HG03354 (cell line): ENCODE data around the gene TPRN.

Experiments used
- ATAC-seq: cut with Tn5 transposase; IDR thresholded peaks from one replicate; pipeline ENCODE4 v1.9.1; 2021; ENCODE audit warnings: mild to moderate bottlenecking; ENCODE audit not compliant: unreplicated experiment, poor library complexity, severe bottlenecking

Gene TPRN

DNA sequence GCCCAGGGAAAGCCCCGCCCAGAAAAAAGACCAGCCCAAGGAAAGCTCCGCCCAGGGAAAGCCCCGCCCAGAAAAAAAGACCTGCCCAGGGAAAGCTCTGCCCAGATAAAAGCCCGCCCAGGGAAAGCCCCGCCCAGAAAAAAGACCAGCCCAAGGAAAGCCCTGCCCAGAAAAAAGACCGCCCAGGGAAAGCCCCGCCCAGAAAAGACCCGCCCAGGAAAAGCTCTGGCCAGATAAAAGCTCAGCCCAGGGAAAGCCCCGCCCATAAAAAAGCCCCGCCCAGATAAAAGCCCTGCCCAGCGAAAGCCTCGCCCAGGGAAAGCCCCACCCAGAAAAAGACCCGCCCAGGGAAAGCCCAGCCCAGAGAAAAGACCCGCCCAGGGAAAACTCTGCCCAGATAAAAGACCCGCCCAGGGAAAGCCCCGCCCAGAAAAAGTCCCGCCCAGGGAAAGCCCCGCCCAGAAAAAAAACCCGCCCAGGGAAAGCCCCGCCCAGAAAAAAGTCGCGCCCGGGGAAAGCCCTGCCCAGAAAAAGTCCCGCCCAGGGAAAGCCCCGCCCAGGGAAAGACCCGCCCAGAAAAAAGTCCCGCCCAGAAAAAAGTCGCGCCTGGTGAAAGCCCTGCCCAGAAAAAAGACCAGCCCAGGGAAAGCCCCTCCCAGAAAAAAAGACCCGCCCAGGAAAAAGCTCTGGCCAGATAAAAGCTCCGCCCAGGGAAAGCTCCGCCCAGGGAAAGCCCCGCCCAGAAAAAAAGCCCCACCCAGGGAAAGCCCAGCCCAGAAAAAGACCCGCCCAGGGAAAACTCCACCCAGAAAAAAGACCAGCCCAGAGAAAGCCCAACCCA, 49.7 kb downstream of the TPRN start:
- peak; percentile 44 for ATAC-seq

DNA sequence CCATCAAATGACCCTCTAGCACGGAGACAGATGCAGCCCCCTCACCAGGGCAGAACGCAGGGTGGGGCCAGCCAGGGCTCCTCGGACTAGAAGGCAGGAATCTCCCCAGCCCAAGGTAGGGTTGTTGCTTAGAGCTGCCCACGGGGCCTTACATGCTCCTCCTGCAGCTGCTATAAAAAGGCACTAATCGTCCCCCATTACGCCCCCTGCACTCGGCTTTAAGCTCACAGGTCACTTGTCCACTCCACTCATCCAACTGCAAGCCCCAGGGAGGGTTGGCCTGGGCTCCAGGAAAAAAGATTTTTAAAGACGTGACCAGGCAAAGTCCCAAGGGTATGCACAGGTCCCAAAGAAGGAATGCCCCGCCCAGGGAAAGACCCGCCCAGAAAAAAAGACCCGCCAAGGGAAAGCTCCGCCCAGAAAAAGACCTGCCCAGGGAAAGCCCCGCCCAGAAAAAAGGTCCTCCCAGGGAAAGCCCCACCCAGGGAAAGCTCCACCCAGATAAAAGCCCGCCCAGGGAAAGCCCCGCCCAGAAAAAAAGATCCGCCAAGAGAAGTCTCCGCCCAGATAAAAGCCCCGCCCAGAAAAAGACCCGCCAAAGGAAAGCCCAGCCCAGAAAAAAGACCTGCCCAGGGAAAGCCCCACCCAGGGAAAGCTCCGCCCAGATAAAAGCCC, 50.5 kb downstream of the TPRN start:
- ATAC-seq: peak; percentile 22

DNA sequence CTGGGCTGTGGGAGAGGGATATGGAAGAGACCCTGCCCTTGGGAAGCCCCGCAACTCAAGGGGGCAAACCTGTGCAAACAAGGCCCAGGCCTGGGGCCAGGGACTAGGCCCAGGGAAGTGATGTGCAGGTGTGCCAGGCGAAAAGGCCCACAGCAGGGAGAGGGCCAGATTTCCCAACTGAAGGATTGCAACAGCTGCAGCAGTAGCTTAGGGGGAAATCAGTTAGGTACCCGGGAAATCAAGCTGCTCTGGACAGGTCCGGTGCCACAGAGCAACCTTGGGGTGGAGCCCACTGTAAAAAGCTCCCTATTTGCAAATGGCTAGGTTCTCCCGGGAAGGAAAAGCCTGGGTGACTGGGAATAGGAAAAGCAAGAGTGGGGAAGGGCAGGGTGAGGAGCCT, 51.2 kb downstream of the TPRN start:
- no peak for ATAC-seq

DNA sequence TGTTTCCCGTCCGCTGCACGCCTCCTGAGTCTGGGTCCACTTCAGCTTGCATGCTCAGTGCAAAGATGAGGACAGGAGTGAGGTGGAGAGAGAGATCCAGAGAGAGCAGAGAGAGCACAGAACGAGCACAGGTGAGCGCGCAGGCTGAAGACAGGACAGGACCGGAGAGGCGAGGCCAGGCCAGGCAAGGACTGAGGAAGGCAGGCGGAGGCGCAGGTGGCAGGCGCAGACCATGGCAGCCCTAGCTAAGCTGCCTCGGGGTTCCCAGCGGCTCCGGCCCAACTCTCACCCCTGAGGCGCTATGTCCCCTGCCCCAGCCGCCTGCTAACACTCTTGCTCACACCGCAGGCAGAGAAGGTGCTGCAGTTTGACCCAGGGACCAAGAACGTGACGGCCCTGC, 51.9 kb downstream of the TPRN start:
- no peak for ATAC-seq

DNA sequence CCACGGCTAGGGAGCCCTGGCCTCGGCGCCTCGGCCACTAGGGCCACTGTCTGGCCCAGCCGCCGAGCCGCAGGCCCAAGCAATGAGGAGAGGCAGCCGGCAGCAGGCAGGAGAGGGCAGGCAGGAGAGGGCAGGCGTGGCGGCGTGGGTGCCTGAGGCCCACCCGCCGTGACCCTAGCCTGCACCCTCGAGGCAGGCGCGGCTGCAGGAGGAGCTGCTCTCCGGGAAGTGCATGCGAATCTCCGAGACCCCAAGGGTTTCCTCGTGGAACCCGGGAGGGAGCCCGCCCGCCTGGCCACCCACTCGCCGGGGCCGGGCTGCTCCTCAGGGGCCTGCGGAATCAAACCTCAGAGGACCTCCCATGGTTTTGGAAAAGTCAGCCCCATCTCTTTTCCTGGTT, 52.3 kb downstream of the TPRN start:
- no peak for ATAC-seq

DNA sequence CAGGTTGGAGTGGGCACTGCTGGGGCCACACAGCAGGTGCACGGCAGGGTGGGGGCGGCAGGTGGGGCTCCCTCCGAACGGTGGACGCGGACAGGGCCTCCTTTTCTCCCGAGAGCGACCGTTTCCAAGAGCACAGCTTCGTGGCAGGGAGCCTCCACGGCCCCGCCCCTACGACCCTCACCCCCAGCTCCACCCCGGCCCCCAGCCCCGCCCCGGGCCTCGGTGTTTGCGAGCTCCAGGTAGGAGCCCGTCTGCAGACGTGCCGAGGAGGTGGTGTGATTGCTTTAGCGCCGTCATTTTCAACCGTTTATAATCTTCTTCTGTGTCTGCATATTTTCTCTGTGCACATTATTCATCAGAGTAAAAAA, 52.8 kb downstream of the TPRN start:
- no peak for ATAC-seq

DNA sequence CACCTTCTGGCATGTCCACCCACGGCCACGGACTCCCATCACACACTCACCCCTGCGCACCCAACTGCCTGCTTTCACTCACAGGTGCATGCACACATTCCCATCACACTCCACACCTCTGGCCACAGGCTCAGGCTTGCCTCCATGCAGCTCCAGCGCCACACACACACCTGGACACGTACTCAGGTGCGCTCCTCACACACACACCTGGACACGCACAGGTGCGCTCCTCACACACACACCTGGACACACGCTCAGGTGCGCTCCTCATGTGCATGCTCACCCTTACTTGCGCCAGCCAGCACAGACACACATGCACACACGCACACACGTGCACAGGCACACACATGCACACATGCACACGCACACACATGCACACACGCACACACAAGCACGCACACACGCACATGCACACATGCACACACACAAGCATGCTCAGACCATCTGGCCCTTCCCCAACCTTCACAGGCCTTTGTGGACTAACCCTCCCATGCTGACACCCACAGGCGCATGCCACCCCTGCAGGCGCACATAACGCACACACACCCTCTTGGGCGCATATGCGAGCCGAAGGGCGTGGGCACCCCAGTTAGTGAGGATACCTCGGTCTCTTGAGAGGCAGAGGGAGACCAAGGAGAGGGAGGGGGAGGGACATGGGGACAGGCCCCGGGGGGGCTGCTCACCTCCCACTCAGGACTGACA, 53.3 kb downstream of the TPRN start:
- ATAC-seq: no peak

DNA sequence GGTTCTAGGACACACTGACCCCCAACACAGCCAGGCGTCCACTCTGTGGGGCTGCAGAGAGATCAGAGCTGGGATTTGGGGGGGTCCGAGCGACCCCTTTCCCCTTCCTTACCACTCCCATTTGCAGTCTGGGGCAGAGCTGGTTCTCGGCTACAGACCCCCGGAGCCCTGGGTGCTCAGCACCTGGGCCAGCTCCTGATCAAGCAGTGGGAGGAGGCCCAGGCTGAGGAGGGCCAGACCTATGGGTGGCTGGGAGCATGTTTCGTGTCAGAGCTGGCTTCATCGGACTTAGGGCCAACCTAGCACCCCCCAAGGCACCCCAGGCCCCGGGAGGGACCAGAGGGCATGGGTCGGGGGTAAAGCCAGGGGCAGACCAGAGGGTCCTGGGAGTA, 54.0 kb downstream of the TPRN start:
- no peak for ATAC-seq

DNA sequence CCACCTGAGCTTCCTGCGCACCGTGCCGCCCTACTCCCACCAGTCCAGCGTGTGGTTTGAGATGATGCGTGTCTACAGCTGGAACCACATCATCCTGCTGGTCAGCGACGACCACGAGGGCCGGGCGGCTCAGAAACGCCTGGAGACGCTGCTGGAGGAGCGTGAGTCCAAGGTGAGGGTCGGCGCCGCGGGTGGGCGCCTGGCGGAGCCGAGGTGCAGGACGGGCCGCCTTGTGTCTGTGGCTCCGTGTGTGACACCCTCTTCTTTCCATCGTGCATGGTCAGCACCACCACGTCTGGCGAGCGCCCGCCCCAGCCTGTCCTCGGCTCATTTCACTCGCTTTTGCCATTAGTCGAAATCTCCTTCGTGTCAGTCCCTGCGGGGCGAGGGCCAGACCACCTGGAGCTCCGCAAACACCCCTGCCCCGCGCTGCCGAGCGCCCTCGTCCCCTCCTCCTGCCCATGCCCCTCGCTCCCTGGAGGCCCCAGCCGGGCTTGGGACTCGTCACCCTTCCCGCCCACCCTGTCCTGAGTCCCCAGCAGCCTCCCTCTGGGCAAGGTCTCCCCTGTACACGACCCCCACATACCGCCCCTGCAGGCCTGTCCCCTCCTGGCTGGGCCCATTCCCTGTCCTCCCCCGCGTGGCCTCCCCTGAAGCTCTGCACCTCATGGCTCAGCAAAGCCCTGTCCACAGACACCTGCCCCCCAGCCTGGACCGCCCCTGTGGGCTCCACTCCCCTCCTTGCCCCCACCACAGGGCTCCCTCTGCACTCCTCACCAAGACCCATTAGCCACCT, 54.6 kb downstream of the TPRN start:
- ATAC-seq: no peak

DNA sequence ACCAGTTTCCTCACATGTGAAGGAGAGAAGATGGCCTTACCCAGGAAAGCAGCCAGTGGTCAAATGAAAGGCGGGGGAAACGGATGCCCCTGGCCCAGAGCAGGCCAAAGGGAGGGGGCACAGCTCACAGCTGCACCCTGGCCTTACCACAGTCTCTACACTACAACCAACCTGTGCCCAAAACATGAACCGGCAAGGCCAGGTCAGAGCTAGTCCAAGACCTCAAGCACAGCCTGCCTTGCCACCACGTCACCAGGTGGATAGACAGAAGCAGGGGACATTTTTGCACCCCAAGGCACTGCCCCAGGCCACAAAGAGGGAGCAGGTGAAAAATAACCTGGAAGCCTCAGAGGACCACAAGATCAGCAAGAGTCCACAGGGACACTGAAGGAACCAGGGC, 57.1 kb downstream of the TPRN start:
- ATAC-seq: no peak

DNA sequence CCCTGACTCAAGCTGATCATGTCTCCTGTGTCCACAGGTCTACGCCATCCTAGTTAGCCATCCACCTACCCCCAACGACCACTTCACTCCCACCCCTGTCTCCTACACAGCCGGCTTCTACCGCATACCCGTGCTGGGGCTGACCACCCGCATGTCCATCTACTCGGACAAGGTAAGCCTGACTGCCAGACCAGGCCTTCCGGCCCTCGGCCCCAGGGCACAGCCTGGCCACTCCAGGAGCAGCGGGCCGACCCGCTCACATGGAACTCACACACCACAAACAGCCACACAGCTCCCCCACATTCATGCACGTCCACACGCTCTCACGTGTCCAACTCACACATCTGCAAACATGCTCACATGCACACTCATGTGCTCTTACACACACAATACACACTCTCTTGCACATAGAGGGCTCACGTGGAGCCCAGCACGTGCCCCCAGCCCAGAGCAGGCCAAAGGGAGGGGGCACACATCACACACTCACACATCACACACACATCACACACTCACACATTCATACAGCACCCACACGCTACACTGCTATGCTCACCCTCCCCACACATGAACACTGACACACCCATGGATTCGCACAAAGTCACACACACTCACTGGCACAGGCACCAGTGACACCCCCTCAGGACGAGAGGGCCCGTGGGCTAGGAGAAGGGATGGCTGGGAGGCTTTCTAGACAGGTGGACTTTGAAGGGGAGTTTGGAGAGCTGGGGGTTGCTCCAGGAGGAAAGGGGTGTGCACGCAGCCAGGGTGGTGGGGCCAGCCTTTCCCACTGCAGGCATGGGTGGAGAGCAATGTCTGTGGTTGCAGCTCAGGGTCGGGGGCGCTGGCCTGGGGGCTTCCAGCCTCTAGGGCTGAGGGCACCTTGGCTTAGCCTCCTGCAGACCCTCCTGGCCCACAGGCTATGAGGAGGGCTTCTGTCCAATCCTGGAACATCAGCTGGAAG, 58.3 kb downstream of the TPRN start:
- no peak for ATAC-seq
